Naive thymus-derived CD4-positive, alpha-beta T cell (primary cell): Measurements from ENCODE around the gene EXOC6. TPM values are rescaled to one million over a fixed set of nuclear protein-coding genes. Genes with fewer than 3 reads are reported as not detected.

Source experiments
- ATAC-seq: fragments of 150-1000 bp; cut with Tn5 transposase; 2 replicates; pipeline ENCODE4 v1.10.0; 2021; ENCODE audit warnings: mild to moderate bottlenecking, moderate library complexity
- CTCF ChIA-PET: fragments of 350-600 bp; sonication (Branson Sonifier 250); formaldehyde crosslinking; loops from one replicate; lab custom pipeline; 2021; ENCODE audit warnings: antibody characterized with exemption; lab: Charles Lee
- POLR2A ChIA-PET: fragments of 350-600 bp; sonication (Branson Sonifier 250); formaldehyde crosslinking; loops from one replicate; lab custom pipeline; 2021; ENCODE audit warnings: antibody characterized with exemption, inconsistent platforms; lab: Charles Lee
- DNase-seq, 9 donors: peaks; one replicate each; pipeline versions ENCODE4 v3.0.0 to v3.0.0-alpha.2; 2020 to 2022; ENCODE audit warnings: mixed read lengths in 1 of 9
- H3K27ac ChIP-seq: one replicate; pipeline ENCODE4 v1.7.0; 2013; ENCODE audit warnings: mild to moderate bottlenecking, low read depth, low read length, moderate library complexity
- H3K27me3 ChIP-seq, 2 donors: one replicate each; pipeline ENCODE4 v1.7.0; 2013; ENCODE audit warnings: low read length in 2 of 2, mild to moderate bottlenecking in 2 of 2, moderate library complexity in 2 of 2; ENCODE audit not compliant: control insufficient read depth in 2 of 2, insufficient read depth in 2 of 2
- H3K36me3 ChIP-seq, 3 experiments: 1 replicate in 2 of 3; 2 replicates in 1 of 3; pipeline ENCODE4 v1.7.0; 2013; ENCODE audit warnings: low read length in 3 of 3, mild to moderate bottlenecking in 3 of 3, moderate library complexity in 1 of 3; ENCODE audit not compliant: insufficient read depth in 3 of 3, control insufficient read depth in 2 of 3
- H3K4me1 ChIP-seq, 2 donors: one replicate each; pipeline ENCODE4 v1.7.0; 2013; ENCODE audit warnings: low read length in 2 of 2, mild to moderate bottlenecking in 2 of 2, moderate library complexity in 1 of 2; ENCODE audit not compliant: control insufficient read depth in 2 of 2, insufficient read depth in 2 of 2
- H3K4me3 ChIP-seq: 2 replicates; pipeline ENCODE4 v1.7.0; 2013; ENCODE audit warnings: mild to moderate bottlenecking, low read length
- H3K9me3 ChIP-seq, 3 experiments: 1 replicate in 2 of 3; 2 replicates in 1 of 3; pipeline ENCODE4 v1.7.0; 2013; ENCODE audit warnings: low read length in 3 of 3; ENCODE audit not compliant: control insufficient read depth in 2 of 3
- H3K27ac Mint-ChIP-seq, 9 donors: one replicate each; pipeline ENCODE4 v1.8.0; 2020 to 2022; ENCODE audit warnings: mixed read lengths in 9 of 9, mild to moderate bottlenecking in 8 of 9, moderate library complexity in 5 of 9, inconsistent platforms in 2 of 9
- H3K27me3 Mint-ChIP-seq, 5 donors: one replicate each; pipeline ENCODE4 v1.8.0; 2021 to 2022; ENCODE audit warnings: mixed read lengths in 5 of 5, mild to moderate bottlenecking in 1 of 5
- H3K36me3 Mint-ChIP-seq, 5 donors: one replicate each; pipeline ENCODE4 v1.8.0; 2020 to 2022; ENCODE audit warnings: mixed read lengths in 5 of 5, mild to moderate bottlenecking in 3 of 5, inconsistent platforms in 1 of 5
- H3K4me1 Mint-ChIP-seq, 7 donors: one replicate each; pipeline ENCODE4 v1.8.0; 2020 to 2022; ENCODE audit warnings: mixed read lengths in 7 of 7, mild to moderate bottlenecking in 3 of 7, inconsistent platforms in 1 of 7
- H3K4me3 Mint-ChIP-seq, 10 donors: one replicate each; pipeline ENCODE4 v1.8.0; 2020 to 2022; ENCODE audit warnings: mild to moderate bottlenecking in 10 of 10, mixed read lengths in 10 of 10, moderate library complexity in 6 of 10, inconsistent platforms in 2 of 10
- H3K9me3 Mint-ChIP-seq, 11 donors: one replicate each; pipeline ENCODE4 v1.8.0; 2020 to 2022; ENCODE audit warnings: mixed read lengths in 11 of 11, mild to moderate bottlenecking in 4 of 11, inconsistent platforms in 1 of 11, moderate library complexity in 1 of 11
- intact Hi-C, 2 donors: fragments of 100-400 bp; cut with micrococcal nuclease; formaldehyde crosslinking; loops; one replicate each; pipeline ENCODE4 v1.15.1; 2023
- polyA plus RNA-seq, 2 donors: library from polyadenylated mRNA; unstranded; fragments of 300-500 nt; fragmentation: Illumina TruSeq; gene quantifications; one replicate each; pipeline ENCODE4 v1.2.3, GENCODE V29; 2021
- total RNA-seq, 6 experiments: library from RNA in 5 of 6; stranded (reverse) in 5 of 6; gene quantifications; 1 replicate in 5 of 6; 2 replicates in 1 of 6; pipeline ENCODE4 v1.2.3 and lab custom pipeline; 2021 to 2026

Gene EXOC6
- total and polyA plus RNA-seq, 7 experiments from 2014 or later: 5.8 to 12.1 (median 9.8) TPM

DNA sequence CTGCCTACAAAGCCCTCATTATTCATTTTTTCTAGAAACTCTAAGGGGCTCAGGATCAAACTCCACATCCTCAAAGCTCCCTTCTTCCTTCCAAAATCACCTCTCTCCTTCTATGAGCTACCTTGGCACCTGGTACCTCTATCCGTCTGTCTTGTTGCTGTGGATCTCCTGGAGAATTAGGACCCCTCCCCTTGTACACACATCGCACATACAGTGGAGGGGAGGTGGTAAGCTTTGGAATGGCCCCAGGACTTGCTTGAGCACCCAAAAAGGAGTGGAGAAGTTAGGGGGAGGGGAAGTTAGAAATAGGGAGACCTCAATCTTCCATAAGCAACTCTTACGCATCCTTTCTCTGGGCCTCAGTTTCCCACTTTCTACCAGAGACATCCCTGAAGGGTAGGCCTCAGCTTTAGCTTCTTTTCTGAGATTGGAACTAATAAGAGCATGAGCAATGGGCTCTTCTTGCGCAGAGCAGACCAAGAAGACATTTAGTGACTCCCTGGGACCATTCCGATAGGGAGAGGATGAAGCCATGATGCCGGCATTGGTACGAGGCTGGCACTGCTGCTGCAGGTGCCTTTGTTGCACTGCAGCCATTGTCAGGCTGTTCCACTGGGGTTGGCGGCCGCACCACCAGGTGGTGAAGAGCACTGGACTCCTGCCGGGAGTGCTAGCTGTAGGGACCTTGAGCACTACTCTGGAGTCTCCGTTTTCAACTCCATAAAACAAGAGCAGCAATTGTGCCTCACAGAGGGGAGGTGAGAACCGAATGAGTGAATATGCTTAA, 216.7 kb downstream of the EXOC6 start:
- Mint-ChIP-seq H3K4me1 (peaks cover 16 to 40% (median 33%) of the 10 kb centered on the region in 7 donors), H3K9me3 (peaks cover 0 to 1% (median 0%) of the 10 kb centered on the region in 11 donors), H3K4me3 (peak overlapping the region in 5 of 10 donors; percentile 14 to 53 (median 41)), H3K27me3 (peaks cover 52 to 78% (median 61%) of the 10 kb centered on the region in 5 donors), H3K36me3 (peaks cover 0 to 1% (median 0%) of the 10 kb centered on the region in 5 donors), H3K27ac (no peak overlapping the region)
- intact Hi-C loops: no loop called here
- H3K36me3 ChIP-seq: no peaks in the 10 kb centered on the region
- peaks cover 0 to 3% of the 10 kb centered on the region in 2 donors for H3K27me3 ChIP-seq
- H3K27ac ChIP-seq: no peak overlapping the region
- no peaks in the 10 kb centered on the region for H3K9me3 ChIP-seq
- DNase-seq: no peak
- CTCF ChIA-PET: no interaction called here
- no peak overlapping the region for H3K4me3 ChIP-seq
- POLR2A ChIA-PET: no interaction called here
- peaks cover 0 to 13% of the 10 kb centered on the region in 2 donors for H3K4me1 ChIP-seq
- ATAC-seq: no peak

DNA sequence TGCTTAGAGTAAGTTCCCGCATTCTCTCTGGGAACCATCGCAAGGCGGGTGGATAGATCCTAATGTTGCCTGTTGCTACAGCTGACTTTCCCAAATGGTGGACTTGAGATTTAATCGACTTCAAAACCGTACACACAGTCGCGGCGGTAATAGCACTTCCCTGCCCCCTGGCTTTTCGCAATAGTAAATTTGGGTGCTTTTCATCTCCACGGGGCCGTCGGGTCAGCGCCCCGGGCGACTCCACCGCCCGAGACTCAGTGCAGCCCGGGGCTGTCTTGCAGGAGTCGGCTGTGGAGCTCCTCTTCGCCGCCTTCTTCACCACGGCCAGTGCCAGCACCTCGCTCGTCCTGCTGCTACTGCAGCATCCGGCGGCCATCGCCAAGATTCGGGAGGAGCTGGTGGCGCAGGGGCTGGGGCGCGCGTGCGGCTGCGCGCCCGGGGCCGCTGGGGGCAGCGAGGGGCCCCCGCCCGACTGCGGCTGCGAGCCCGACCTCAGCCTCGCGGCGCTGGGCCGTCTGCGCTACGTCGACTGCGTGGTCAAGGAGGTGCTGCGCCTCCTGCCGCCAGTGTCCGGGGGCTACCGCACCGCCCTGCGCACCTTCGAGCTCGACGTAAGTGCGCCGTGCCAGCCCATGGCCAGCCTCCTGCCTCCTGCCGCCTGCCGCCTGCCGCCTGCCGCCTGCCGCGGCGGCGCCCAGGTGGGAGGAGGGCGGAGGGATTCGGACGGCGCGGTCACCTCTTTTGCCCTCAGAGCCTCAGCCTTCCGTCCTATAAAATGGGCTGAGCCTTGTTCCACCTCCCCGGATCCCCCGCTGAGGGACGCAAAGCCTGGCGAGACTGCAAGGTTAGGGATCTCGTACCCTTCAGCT, 217.6 kb downstream of the EXOC6 start:
- Histone ChIP-seq H3K4me1 (peaks cover 0 to 13% of the 10 kb centered on the region in 2 donors), H3K9me3 (no peaks in the 10 kb centered on the region), H3K27me3 (peaks cover 3 to 7% of the 10 kb centered on the region in 2 donors), H3K36me3 (no peaks in the 10 kb centered on the region), H3K27ac (no peak overlapping the region), H3K4me3 (no peak overlapping the region)
- Mint-ChIP-seq H3K27me3 (peaks cover 60 to 82% (median 69%) of the 10 kb centered on the region in 5 donors), H3K4me1 (peaks cover 16 to 43% (median 33%) of the 10 kb centered on the region in 7 donors), H3K27ac (no peak overlapping the region), H3K9me3 (peaks cover 0 to 1% (median 0%) of the 10 kb centered on the region in 11 donors), H3K36me3 (no peaks in the 10 kb centered on the region), H3K4me3 (peak overlapping the region in 3 of 10 donors; percentile 9 to 41 (median 14))
- DNase-seq (no peak), ATAC-seq (no peak)
- POLR2A ChIA-PET: no interaction called here
- CTCF ChIA-PET: no interaction called here
- intact Hi-C loops: no loop called here

DNA sequence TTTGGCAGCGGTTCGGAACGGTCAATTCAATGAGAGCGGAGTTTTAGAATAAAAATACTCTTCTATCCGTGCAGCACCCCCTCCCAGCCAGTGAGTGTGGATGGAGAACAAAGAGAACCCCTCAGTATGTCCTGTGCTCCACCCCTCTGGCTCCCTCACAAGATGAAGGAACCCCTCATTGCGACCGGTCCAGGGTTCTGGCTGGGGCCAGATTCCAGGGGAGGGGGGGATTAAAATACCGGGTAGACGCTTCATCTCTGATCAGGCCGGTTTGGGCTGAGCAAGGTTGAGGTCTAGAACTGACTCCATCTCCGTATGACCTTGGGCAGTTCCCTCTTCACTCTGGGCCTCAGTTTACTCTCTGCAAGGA, 218.2 kb downstream of the EXOC6 start:
- Histone ChIP-seq H3K27ac (no peak overlapping the region), H3K36me3 (no peaks in the 10 kb centered on the region), H3K9me3 (no peaks in the 10 kb centered on the region), H3K4me1 (peaks cover 0 to 11% of the 10 kb centered on the region in 2 donors), H3K4me3 (no peak overlapping the region), H3K27me3 (peaks cover 3 to 7% of the 10 kb centered on the region in 2 donors)
- Mint-ChIP-seq H3K36me3 (no peaks in the 10 kb centered on the region), H3K27me3 (peaks cover 62 to 84% (median 70%) of the 10 kb centered on the region in 5 donors), H3K27ac (no peak overlapping the region), H3K4me1 (peaks cover 14 to 43% (median 30%) of the 10 kb centered on the region in 7 donors), H3K4me3 (no peak overlapping the region), H3K9me3 (peaks cover 0 to 1% (median 0%) of the 10 kb centered on the region in 11 donors)
- no peak for ATAC-seq
- ChIA-PET CTCF (no interaction called here), POLR2A (no interaction called here)
- intact Hi-C loops: no loop called here
- DNase-seq: no peak

DNA sequence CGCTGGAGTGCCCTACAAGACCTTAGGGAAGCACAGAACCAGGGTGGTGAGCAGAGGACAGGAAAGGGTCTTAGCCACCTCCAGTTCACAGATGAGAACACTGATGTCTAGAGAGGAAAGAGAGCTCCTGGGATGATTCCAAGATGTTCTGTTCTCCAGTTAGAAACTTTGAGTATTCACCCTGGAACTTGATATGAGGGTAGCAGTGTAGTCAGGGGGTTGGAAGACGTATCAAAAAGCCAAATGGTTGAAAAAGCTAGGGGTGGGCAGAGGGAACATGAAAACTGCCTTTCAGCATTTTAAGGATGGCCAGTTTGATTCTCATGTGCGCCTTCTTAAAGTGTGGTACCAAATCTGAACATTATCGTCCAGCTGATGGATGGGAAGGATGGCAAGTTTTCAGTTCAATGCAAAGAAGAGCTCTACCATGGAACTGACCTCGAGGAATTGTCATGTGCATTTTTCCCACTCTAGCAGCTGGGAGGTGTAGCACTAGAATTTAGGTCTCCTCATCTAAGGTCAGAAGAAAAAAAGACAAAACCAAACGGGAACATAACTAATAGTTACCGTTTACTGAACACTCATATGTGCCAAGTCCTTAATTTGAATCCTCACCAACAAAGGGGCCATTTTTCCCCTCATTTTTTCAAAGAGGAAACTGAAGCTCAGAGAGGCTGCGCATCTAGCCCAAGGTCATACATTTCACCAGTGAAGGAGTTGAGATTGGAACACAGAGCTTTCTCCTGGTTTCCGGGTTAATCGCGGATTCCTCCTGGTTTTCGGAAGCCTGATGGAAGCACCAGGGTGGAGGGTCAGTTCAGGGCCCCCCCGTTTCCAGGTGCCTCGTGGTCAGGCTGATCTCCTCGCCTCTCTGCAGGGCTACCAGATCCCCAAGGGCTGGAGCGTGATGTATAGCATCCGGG, 219.4 kb downstream of the EXOC6 start:
- no peaks in the 10 kb centered on the region for H3K4me1 ChIP-seq
- no peaks in the 10 kb centered on the region for H3K36me3 ChIP-seq
- peaks cover 3 to 7% of the 10 kb centered on the region in 2 donors for H3K27me3 ChIP-seq
- ATAC-seq (no peak), DNase-seq (no peak)
- H3K27ac Mint-ChIP-seq: no peak overlapping the region
- H3K4me1 Mint-ChIP-seq: peaks cover 9 to 45% (median 29%) of the 10 kb centered on the region in 7 donors
- intact Hi-C loops: no loop called here
- H3K36me3 Mint-ChIP-seq: peaks cover 0 to 1% (median 0%) of the 10 kb centered on the region in 5 donors
- ChIA-PET CTCF (no interaction called here), POLR2A (interaction anchor here (0.6 kb wide), 1 partner anchor 94 kb away, joined by 6 read pairs; no protein-coding TSS in a partner anchor)
- peaks cover 0 to 1% (median 0%) of the 10 kb centered on the region in 11 donors for H3K9me3 Mint-ChIP-seq
- H3K9me3 ChIP-seq: no peaks in the 10 kb centered on the region
- no peak overlapping the region for H3K4me3 ChIP-seq
- H3K27ac ChIP-seq: no peak overlapping the region
- H3K27me3 Mint-ChIP-seq: peaks cover 65 to 86% (median 76%) of the 10 kb centered on the region in 5 donors
- peak overlapping the region in 2 of 10 donors; percentile 1 to 3 for H3K4me3 Mint-ChIP-seq

- no peak for ATAC-seq
- CTCF ChIA-PET: no interaction called here
- peak overlapping the region in 1 of 9 donors; percentile 29 for H3K27ac Mint-ChIP-seq
Observed at GRCh38 chr10:93068411-93069244, 220.3 kb downstream of the EXOC6 start.

More at GRCh38 chr10:93068411-93069244, 220.3 kb downstream of the EXOC6 start:
- POLR2A ChIA-PET: interaction anchor here (0.6 kb wide), 1 partner anchor 95 kb away, joined by 6 read pairs; no protein-coding TSS in a partner anchor
- intact Hi-C loops: no loop called here
- Mint-ChIP-seq H3K4me1 (peaks cover 9 to 47% (median 27%) of the 10 kb centered on the region in 7 donors), H3K36me3 (peaks cover 0 to 1% (median 0%) of the 10 kb centered on the region in 5 donors), H3K4me3 (peak overlapping the region in 1 of 10 donors; percentile 35), H3K9me3 (peaks cover 0 to 1% (median 0%) of the 10 kb centered on the region in 11 donors), H3K27me3 (peaks cover 65 to 91% (median 75%) of the 10 kb centered on the region in 5 donors)
- Histone ChIP-seq H3K4me3 (no peak overlapping the region), H3K27me3 (peaks cover 3 to 7% of the 10 kb centered on the region in 2 donors), H3K27ac (no peak overlapping the region), H3K4me1 (no peaks in the 10 kb centered on the region), H3K36me3 (no peaks in the 10 kb centered on the region), H3K9me3 (no peaks in the 10 kb centered on the region)
- peak in 1 of 9 donors; percentile 26 for DNase-seq
